Panc1 (cell line): ENCODE results near the gene CEP68.

Experiments used
- POLR2AphosphoS5 ChIP-seq: IDR thresholded peaks from 2 replicates; pipeline ENCODE4 v1.6.1; 2012; ENCODE audit warnings: mild to moderate bottlenecking, low read depth, low read length, moderate library complexity
- TF ChIP-seq, protein P1 (sequence below): fragments of 450-650 bp; IDR thresholded peaks from 2 replicates; pipeline ENCODE4 v1.5.1; 2017; ENCODE audit warnings: mild to moderate bottlenecking

DNA sequence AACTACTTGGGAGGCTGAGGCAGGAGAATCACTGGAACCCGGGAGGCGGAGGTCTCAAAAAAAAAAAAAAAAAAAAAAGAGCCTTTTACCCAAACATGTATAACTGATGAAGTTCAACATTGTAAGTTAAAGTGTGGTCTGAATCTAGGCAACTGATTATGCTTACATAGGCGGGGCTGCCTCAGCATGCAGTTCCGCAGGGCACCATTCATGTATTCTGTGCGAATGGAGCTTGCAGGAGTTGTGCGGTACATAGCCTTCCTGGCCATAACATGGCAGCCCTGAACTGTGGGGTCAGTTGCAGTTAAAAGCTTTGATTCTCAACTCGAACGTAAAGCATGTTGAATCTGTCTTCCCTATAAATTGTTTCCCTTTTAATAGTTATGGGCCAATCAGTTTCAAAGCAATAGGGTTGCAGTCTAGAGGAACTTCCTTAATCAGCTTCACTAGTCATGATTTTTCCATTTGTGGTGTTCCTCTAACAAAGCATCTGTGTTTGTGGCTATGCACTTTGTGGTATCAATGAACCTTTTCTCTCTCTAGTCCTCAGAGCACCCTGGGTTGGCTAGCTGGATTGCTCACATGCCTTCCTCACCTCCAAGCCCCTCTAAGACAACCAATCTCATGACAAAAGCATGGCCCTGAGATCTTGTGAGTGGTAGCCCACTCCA, 30.6 kb upstream of the CEP68 start:
- TF ChIP-seq, protein P1, sequence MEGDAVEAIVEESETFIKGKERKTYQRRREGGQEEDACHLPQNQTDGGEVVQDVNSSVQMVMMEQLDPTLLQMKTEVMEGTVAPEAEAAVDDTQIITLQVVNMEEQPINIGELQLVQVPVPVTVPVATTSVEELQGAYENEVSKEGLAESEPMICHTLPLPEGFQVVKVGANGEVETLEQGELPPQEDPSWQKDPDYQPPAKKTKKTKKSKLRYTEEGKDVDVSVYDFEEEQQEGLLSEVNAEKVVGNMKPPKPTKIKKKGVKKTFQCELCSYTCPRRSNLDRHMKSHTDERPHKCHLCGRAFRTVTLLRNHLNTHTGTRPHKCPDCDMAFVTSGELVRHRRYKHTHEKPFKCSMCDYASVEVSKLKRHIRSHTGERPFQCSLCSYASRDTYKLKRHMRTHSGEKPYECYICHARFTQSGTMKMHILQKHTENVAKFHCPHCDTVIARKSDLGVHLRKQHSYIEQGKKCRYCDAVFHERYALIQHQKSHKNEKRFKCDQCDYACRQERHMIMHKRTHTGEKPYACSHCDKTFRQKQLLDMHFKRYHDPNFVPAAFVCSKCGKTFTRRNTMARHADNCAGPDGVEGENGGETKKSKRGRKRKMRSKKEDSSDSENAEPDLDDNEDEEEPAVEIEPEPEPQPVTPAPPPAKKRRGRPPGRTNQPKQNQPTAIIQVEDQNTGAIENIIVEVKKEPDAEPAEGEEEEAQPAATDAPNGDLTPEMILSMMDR = no peak
- no peak for TF ChIP-seq POLR2AphosphoS5
